Activated CD8-positive, alpha-beta memory T cell treated with anti-CD3 and anti-CD28 coated beads for 1 hour (primary cell): Measurements from ENCODE around the gene NME7.
"Not testable (repeated sequence)": the region's sequence is repeated elsewhere in the genome, so short reads cannot be mapped to it uniquely, and the experiment has no call there.

Experiments used
- DNase-seq, 2 donors: peaks; one replicate each; pipeline ENCODE4 v3.0.0-alpha.2; 2020; ENCODE audit warnings: low read depth in 1 of 2; ENCODE audit errors: extremely low read depth in 1 of 2

The NME7 gene

GRCh38 chr1:169240449-169241232 lies 127.0 kb downstream of the NME7 start:
- DNase-seq: no peak

GRCh38 chr1:169236880-169237279 lies 130.7 kb downstream of the NME7 start:
- DNase-seq: no peak

DNA sequence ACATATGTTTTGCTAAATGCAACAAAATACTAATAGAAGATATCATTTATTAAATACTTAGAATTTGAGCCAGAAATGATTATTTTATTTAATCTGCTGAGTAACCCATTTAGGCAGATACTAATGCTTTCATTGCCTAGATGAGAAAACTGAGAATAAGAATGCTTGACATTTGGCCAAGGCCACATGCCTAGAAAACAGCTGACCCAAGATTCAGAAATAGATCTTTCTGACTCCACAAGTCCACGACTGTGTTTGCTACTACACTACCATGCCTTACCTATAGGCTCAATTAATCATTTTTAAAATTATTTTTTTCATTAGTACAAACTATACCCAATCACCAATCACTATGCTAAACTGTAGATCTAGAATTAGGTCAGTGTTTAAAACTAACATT lies 131.5 kb downstream of the NME7 start:
- no peak for DNase-seq

DNA sequence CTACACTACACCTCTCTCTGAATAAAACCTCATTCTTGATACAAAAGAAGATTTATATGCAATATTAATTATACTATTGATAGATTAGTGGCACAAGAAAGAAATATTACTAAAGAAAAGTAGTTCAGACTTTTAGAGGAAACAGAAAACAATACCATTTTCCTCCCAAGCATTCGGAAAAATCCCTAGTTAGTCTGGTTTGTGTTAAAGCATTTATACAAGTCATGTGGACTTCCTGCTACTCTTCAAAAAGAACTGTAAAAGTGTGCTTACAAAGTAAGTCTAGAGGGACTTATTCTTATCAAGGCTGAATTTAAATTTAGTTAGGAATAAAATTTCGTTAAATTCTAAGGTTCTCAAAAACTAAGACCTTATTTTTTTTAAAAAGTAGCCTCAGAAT lies 132.0 kb downstream of the NME7 start:
- DNase-seq: no peak

DNA sequence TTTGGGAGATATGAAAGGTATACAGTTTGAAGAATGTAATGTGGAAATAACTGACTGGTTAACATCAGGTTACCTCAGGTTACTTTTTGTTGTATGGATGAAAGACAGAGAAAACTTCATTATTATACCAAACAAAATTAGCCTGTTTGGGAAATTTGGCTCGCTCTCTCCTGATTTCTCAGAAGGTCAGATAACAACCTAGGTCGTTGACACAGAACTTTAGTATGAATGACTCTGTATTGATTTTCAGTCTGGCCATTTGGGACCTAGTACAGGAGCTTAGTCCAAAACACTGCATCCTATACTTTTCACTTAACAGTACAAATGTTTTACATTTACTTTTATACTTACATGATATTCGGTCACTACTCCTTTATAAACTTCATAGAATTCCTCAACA lies 132.8 kb downstream of the NME7 start:
- DNase-seq: no peak

DNA sequence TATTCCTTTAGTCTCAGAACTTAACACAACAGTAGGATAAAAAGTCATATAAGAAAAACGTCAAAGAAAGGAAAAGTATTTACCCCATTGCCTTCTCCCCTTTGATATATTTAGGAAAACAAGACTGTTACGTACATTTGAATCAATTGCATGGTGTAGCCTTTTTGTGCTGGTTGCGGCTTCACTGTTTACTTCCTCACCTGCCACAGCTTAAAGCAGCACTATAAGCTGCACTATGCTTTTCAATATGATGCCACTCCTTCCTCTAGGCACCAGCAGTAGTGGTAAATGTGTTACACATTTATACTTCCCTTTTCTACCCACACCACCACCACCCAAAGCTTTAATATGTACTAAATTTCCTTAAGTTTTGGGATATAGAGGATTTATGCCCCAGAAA lies 150.0 kb downstream of the NME7 start:
- DNase-seq: no peak

- no peak for DNase-seq
These were observed 153.0 kb downstream of the NME7 start for GRCh38 chr1:169214598-169214997.

GRCh38 chr1:169212088-169212487 lies 155.5 kb downstream of the NME7 start:
- DNase-seq: no peak

- no peak for DNase-seq
These were observed 159.6 kb downstream of the NME7 start for GRCh38 chr1:169207797-169208520.

GRCh38 chr1:169204157-169204556 lies 163.4 kb downstream of the NME7 start:
- DNase-seq: no peak

- DNase-seq: no peak
These were observed 164.6 kb downstream of the NME7 start for GRCh38 chr1:169202791-169203665.

- DNase-seq: no peak
These were observed 166.4 kb downstream of the NME7 start for GRCh38 chr1:169201084-169201619.

- DNase-seq: no peak
These were observed 167.3 kb downstream of the NME7 start for GRCh38 chr1:169200319-169200718.

- no peak for DNase-seq
These were observed 171.0 kb downstream of the NME7 start for GRCh38 chr1:169196581-169196980.

- no peak for DNase-seq
These were observed 171.4 kb downstream of the NME7 start for GRCh38 chr1:169196161-169196560.

GRCh38 chr1:169193191-169193850 lies 174.3 kb downstream of the NME7 start:
- no peak for DNase-seq

- DNase-seq: no peak
These were observed 181.5 kb downstream of the NME7 start for GRCh38 chr1:169186106-169186505.

- DNase-seq: no peak
These were observed 182.8 kb downstream of the NME7 start for GRCh38 chr1:169184812-169185211.

DNA sequence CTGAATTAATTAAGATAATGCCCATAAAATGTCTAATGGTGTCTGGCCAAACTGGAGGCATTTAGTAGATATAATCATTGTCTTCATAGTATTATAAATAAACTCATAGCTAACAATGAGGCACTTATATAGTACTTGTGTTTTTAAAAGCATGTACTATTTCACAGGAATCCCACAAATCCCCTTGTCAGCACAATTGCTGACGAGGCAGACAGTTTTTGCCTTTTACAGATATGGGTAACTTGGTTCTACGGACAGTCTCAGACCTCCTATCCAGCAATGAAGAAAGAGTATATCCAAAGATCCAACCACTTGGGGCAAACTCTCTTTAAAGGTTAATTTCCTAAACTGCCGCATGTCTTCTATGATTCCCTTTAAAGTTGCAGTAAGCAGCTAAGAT lies 187.4 kb downstream of the NME7 start:
- no peak for DNase-seq

DNA sequence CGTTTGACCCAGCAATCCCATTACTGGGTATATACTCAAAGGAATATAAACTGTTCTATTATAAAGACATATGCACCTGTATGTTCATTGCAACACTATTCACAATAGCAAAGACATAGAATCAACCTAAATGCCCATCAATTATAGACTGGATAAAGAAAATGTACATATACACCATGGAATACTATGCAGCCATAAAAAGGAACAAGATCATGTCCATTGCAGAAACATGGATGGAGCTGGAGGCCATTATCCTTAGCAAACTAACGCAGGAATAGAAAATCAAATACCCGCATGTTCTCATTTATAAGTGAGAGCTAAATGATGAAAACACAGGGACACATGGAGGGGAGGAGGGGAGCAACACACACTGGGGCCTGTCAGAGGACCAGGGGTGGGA lies 188.2 kb downstream of the NME7 start:
- not testable (repeated sequence) for DNase-seq

GRCh38 chr1:169175461-169175860 lies 192.1 kb downstream of the NME7 start:
- DNase-seq: no peak
